GM20000 (cell line): ENCODE results near the gene AIFM3.

Experiments used
- DNase-seq: peaks from one replicate; pipeline ENCODE4 v3.0.0; 2012; ENCODE audit warnings: low spot score
- TF ChIP-seq, protein P1 (sequence below): IDR thresholded peaks from 2 replicates; pipeline ENCODE4 v1.5.1; 2012; ENCODE audit warnings: mild to moderate bottlenecking, control low read depth; ENCODE audit errors: extremely low read depth, missing control alignments

AIFM3 gene

DNA sequence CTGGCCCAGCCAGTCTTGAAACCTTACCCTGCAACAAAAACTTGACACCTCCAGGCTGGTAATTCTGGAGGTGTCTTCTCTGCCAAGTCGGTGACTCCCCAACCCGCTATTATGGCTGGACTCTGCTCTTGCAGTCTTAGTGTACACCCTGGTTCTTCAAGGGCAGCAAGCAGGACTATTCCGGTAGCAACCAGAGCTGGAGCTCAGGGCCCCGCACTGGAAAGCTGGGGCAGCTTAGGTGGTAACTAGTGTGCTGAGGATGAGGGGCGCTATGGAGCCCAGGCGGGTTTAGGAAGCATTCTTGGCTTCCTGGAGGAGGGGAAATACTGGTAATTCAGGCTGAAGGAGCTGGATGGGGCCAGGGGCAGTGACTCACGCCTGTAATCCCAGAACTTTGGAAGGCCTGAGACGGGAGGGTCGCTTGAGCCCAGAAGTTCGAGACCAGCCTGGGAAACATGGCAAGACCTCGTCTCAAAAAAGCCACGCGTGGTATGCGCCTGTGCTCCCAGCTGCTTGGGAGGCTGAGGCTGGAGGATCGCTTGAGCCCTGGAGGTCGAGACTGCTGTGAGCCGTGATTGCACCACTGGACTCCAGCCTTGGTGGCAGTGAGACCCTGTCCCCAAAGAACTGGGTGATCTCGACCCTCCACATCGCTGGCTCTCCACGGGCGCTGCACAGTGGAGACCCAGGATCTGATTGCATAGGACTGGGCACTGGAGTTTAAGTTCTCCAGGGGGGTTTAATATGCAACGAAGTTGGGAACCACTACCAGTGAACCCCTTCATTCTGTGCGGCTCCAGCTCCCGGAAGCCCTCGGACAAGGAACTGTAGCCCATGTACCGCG is 10.6 kb upstream of the AIFM3 start:
- DNase-seq: no peak
- TF ChIP-seq, protein P1, sequence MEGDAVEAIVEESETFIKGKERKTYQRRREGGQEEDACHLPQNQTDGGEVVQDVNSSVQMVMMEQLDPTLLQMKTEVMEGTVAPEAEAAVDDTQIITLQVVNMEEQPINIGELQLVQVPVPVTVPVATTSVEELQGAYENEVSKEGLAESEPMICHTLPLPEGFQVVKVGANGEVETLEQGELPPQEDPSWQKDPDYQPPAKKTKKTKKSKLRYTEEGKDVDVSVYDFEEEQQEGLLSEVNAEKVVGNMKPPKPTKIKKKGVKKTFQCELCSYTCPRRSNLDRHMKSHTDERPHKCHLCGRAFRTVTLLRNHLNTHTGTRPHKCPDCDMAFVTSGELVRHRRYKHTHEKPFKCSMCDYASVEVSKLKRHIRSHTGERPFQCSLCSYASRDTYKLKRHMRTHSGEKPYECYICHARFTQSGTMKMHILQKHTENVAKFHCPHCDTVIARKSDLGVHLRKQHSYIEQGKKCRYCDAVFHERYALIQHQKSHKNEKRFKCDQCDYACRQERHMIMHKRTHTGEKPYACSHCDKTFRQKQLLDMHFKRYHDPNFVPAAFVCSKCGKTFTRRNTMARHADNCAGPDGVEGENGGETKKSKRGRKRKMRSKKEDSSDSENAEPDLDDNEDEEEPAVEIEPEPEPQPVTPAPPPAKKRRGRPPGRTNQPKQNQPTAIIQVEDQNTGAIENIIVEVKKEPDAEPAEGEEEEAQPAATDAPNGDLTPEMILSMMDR: no peak

DNA sequence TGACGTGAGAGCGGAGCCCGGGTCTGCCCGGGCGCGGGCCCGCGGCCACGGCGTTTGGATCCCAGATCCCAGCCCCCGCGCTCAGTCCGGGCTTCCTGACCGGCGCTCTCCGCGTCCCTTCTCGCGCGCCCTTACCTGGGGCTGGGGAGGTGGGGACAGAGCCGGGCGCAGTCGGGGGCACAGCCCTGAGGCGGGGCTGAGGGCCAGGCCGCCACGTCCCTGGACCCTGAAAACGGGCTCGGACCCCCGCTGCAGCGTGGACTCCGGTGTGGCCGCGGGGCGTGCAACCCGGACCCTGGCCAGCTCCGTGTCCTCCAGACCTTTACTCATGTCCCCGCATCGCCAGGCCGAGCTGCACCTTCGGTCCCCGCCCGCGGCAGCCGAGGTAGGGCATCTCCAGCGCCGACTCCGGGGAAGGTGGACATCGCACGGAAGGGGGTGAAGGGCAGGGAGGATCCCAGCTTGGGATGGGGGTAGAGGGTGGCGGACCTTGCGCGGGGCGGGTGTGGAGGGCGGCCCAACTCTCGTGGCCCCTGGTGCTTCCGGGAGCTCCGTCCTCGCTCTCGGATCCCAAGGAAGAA is 9.9 kb upstream of the AIFM3 start:
- TF ChIP-seq, protein P1: no peak
- DNase-seq: peak; percentile 67

DNA sequence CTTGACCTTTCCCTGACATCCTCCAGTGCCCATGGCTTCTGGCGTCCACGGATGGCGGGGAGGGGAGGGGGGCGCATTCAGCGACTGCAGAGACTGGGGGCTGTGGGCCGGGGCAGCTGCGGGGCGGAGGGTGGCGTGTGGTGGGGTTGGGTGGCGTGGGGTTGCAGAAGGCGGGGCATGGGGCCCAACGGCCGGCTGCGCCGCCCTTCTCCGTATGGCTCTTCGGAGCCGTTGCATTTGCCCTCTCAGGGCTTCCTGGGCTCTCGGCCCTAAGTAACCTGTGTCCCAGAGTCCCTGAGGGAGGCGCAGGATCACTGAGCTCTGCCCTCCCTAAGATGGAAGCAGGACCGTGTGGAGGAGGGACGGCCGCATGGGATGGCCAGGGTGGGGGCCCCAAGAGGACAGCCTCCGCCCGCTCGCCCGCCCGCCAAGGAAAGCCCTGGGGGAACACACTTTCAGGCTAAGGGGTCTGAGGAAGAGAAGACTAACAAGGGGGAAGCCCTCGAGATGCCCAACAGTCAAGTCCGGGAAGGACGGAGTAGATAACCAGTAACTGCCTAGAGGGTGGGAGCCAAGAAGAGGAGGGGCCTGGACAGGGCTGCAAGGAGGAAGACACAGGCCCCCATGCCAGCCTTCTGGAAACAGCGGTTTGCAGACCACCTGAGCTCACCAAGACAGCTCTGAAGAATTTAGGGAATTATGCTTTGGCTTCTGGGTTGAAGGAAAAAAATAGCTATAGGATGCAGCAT is 9.2 kb upstream of the AIFM3 start:
- peak; percentile 81 for DNase-seq
- TF ChIP-seq, protein P1: no peak

DNA sequence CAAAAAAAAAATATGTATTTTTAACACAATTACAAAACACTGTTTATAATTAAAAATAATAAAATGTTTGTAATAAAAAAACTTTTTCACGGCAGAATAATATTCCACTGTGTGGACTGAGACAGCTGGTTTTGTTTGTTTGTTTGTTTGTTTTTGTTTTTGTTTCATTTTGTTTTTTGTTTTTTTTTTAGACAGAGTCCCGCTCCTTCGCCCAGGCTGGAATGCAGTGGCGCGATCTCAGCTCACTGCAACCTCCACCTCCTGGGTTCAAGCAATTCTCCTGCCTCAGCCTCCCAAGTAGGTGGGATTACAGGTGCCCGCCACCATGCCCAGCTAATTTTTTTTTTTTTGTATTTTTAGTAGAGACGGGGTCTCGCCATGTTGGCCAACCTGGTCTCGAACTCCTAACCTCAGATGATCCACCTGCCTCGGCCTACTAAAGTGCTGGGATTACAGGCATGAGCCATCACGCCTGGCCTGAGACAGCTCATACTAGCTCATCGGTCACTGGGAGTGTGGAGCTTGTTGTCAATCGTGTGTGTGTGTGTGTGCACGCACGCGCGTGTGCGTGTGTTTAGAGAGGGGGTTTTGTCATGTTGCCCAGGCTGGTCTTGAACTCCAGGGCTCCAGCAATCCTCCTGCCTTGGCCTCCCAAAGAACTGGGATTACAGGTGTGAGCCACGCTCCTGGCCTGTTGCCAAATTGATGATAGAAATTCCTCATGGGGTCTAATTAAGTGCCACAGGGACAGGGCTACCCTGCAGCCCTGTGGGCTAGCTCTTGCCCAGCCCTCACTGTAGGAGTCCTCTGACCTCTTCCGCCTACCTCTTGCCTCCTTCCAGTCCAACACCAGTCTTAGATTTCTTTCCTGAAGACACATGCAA is 7.2 kb upstream of the AIFM3 start:
- TF ChIP-seq, protein P1: no peak
- DNase-seq: no peak

DNA sequence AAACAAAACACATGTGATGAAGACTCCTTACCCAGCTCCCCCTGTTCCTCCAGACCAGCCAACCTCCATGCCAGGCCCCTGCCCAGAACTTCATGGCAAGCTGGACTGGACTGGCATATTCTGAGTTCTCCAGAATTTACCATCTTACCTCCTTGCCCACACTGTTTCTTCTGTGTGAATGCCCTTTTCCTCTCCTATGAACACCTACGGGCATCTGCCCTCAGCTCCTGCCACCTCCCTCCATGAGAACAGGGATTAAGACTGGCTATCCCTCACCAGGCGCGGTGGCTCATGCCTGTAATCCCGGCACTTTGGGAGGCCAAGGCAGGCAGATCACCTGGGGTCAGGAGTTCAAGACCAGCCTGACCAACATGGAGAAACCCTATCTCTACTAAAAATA is 6.4 kb upstream of the AIFM3 start:
- no peak for DNase-seq
- TF ChIP-seq, protein P1: no peak

DNA sequence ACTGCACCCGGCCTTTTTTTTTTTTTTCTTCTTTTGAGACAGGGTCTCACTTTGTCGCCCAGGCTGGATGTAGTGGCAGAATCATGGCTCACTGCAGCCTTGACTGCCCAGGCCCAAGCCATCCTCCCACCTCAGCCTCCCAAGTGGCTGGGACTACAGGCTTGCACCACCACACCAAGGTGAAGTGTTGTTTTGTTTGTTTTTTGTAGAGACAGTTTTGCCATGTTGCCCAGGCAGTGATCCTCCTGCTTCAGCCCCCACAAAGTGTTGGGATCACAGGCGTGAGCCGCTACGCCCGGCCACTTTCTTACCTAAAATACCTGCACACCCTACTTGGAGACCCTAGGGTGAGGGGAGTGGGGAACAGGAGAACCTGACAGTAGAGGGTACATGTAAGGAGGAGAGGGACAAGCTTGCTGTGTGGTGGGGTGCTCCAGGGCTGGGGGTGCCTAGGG is 4.5 kb upstream of the AIFM3 start:
- TF ChIP-seq, protein P1: no peak
- DNase-seq: no peak
